ENCODE results near the gene OR3A2.
"Not testable (repeated sequence)": the region's sequence is repeated elsewhere in the genome, so short reads cannot be mapped to it uniquely, and the experiment has no call there.

GRCh38 chr17:3244841-3245240 lies 141.3 kb downstream of the OR3A2 start:
- not testable (repeated sequence) for TF ChIP-seq POLR2A (IDR thresholded peaks at IDR 0.05; ENCODE audit: low read depth); POLR2AphosphoS5 (IDR thresholded peaks at IDR 0.05)
- TF ChIP-seq, protein P1, sequence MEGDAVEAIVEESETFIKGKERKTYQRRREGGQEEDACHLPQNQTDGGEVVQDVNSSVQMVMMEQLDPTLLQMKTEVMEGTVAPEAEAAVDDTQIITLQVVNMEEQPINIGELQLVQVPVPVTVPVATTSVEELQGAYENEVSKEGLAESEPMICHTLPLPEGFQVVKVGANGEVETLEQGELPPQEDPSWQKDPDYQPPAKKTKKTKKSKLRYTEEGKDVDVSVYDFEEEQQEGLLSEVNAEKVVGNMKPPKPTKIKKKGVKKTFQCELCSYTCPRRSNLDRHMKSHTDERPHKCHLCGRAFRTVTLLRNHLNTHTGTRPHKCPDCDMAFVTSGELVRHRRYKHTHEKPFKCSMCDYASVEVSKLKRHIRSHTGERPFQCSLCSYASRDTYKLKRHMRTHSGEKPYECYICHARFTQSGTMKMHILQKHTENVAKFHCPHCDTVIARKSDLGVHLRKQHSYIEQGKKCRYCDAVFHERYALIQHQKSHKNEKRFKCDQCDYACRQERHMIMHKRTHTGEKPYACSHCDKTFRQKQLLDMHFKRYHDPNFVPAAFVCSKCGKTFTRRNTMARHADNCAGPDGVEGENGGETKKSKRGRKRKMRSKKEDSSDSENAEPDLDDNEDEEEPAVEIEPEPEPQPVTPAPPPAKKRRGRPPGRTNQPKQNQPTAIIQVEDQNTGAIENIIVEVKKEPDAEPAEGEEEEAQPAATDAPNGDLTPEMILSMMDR (IDR thresholded peaks at IDR 0.05) = not testable (repeated sequence)

Measured in esophagus muscularis mucosa (tissue), 3 donors.